Pulmonary artery endothelial cell (primary cell): Measurements from ENCODE around the gene NPPC. TPM values are rescaled to one million over a fixed set of nuclear protein-coding genes. Genes with fewer than 3 reads are reported as not detected.

Experiments used
- DNase-seq: peaks from one replicate; pipeline ENCODE4 v3.0.0-alpha.2; 2011; ENCODE audit warnings: low read depth, low spot score
- total RNA-seq: library from RNA; depleted of rRNA; stranded (reverse); fragments of >200 nt; gene quantifications from 2 replicates; pipeline ENCODE4 v1.2.3, GENCODE V29; 2014

Gene NPPC
- total RNA-seq, 1 donor from 2014 or later, result not detected

DNA sequence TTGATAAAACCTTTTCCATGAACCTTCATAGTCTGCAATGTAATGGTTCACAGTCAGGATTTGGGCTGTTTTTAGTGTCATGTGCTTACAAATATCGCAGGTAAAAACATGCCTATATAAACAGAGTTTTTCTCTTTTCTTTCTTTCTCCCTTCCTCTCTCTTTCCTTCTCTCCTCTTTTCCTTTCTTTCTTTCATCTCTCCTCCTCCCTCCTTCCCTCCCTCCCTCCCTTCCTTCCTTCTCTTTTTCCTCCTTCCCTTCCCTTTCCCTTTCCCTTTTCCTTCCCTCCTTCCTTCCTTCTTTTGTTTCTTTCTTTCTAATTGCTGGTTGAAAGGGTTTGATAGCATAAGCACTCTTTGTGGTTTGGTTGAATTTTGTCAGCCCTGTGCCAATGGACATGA, 9.6 kb upstream of the NPPC start:
- DNase-seq, result no peak

DNA sequence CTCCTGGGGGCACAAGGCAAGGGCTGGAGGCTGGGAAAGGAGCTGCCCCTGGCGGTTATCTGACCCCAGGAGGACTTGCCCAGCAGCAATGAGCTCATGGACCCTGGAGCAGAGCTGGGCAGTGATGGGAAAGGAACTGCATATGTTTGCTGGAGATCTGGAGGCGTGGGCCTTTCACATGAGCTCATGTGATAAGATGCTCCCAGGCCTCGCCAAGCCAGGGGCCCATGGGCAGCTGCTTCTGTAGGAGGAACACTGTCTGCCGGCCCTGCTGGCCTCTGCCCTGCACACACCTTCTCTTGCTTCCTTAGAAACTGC, 9.0 kb upstream of the NPPC start:
- DNase-seq, result no peak

GRCh38 chr2:231934441-231935206, 8.4 kb upstream of the NPPC start:
- no peak for DNase-seq

DNA sequence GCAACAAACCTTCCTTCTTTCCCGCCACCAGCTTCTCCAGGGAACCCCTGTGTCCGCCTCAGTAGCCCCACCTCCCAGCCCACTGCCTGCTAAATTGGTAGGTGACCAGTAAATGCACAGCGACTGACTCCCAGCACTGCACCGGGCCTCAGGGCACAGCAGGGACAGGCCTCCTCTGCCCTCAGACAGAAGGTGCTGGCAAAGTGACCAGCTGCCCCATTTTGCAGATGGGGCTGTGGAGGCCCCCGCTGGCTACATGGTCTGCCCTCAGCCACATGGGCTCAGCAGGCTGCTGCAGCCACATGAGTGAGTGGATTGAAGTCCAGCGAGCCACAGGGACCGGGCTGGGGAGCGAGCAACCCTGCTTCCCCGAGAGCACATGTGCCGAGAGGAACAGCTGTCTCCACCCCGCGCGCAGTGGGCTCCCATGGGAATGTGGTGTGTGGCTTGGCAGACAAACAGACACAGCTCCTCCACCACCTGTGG, 7.8 kb upstream of the NPPC start:
- DNase-seq, result no peak

GRCh38 chr2:231932985-231933915, 7.1 kb upstream of the NPPC start:
- no peak for DNase-seq

DNA sequence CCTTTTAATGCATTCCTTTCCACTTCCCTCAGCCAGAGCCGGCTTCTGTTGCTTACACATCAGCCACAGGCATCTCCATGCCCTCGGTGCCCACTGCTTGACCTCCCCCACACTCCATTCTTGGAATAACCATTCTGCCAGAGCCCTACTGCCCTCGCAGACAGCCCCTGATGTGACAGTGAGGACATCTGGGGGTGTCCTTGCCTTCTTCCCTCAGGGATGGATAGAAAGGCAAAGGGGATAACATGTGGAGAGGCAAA, 6.4 kb upstream of the NPPC start:
- no peak for DNase-seq

- DNase-seq, result no peak
Measured at GRCh38 chr2:231931481-231931915, 5.3 kb upstream of the NPPC start.

DNA sequence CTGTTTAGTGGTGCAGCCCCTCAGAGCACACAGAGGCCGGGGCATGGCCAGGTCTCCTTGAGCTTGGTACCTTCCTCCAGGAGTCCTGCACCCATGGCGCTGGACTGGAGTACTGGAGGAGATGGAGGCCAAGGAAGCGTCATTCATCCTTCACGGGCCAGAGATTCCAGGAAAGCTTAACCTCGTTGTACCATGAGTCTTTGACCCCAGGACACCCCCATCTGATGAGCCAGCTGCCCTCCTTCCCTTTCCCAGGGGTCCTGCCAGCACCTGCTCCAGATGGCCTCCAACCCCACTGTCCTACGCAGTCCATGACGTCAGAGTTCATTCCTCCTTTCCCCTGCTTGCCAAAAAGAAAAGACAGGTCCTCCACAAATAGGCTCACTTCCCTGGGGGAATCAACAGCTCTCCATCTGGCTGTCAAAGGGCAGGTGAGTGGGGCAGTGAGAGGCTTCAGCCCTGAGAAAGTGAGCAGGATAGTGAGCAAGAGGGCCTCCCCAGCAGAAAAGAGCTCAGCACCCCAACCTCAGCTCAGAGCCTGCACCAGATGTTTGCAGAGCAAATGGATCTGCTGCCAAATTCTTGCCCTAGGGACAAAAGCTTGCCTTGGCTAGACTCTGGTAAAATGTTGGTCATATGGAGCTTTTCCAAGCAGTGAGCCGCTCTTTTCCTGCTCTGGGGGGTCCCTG, 4.5 kb upstream of the NPPC start:
- DNase-seq, result no peak

- DNase-seq, result no peak
Measured at GRCh38 chr2:231929961-231930592, 3.9 kb upstream of the NPPC start.

GRCh38 chr2:231928901-231929725, 2.9 kb upstream of the NPPC start:
- no peak for DNase-seq

- no peak for DNase-seq
Measured at GRCh38 chr2:231928481-231928880, 2.3 kb upstream of the NPPC start.

GRCh38 chr2:231927566-231927890, 1.3 kb upstream of the NPPC start:
- no peak for DNase-seq

DNA sequence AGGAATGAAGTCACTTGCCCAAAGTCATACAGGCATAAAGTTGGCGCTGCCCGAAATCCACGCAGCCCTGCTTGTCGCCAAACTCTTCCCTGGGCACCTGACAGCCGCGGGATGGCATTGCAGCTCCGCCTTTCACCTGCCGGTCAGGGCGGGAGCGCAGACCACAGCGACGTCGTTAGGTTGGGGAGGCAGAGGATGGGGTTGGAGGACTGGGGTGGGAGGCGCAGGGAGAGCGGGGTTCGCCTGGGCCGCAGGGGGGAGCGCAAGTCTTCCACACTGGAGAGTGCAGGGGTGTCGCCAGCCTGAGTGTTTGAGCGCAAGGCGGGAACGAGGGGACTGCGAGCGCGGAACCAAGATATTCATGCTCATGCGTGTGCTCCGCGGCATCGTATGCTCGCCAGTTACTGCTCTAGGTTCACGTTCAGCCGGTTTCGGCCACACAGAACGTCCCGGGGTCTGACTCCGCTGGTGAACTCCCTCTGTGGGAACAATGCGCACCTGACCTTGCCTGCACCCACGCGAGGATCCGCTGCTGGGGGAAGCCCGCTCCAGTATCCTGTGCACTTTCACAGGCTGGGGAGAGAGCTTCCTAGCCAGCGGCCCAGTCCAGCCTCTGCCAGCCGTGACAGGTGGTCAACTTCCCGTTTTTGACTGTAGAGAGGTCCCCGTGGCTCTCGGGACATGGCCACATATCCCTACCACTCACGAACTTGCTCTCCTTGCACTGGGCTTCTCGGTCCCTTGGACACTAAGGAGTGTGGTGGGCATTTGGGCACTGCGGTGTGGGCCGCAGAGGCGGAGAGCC, 767 bp upstream of the NPPC start:
- DNase-seq, result no peak

DNA sequence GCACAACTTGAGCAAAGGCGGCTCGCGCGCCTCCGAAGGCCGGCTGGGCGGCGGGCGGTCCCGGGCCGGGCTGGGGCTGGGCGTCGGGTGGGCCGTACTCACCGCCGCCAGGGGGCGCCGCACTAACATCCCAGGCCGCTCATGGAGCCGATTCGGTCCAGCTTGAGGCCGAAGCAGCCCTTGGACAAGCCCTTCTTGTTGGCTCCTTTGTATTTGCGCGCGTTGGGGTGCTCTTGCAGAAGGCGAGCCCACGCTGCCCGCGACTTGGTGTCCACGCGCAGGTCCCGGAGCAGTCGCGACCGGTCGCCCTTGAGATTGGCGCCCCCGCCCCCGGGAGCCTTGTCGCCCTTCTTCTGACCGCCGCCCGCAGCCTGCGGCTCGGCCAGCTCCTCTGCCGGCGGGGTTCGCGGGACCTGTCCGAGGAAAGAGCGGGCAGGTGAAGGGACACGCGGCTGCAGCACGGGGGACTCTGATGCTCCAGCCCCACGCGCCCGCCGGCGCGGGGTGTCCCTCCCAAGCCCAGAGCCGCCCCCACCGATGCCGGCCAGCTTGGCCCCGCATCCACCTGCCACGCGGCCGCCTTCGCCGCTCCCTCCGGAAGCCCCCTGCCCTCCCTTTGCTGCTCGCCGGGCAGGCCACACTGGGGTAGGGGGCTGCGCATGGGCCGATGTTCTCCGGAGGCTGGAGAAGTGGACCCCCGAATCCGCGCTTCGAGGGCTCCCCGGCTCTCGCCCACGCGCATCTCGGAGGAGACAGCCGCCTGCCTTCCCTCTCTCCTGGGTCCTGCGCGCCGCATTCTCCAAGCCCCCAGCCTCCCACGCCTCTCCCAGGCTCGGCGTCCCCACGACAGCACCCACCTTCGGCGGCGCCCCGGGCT, 655 bp downstream of the NPPC start:
- DNase-seq, result peak; percentile 58

- DNase-seq, result no peak
Measured at GRCh38 chr2:231924889-231925275, 1.3 kb downstream of the NPPC start.

DNA sequence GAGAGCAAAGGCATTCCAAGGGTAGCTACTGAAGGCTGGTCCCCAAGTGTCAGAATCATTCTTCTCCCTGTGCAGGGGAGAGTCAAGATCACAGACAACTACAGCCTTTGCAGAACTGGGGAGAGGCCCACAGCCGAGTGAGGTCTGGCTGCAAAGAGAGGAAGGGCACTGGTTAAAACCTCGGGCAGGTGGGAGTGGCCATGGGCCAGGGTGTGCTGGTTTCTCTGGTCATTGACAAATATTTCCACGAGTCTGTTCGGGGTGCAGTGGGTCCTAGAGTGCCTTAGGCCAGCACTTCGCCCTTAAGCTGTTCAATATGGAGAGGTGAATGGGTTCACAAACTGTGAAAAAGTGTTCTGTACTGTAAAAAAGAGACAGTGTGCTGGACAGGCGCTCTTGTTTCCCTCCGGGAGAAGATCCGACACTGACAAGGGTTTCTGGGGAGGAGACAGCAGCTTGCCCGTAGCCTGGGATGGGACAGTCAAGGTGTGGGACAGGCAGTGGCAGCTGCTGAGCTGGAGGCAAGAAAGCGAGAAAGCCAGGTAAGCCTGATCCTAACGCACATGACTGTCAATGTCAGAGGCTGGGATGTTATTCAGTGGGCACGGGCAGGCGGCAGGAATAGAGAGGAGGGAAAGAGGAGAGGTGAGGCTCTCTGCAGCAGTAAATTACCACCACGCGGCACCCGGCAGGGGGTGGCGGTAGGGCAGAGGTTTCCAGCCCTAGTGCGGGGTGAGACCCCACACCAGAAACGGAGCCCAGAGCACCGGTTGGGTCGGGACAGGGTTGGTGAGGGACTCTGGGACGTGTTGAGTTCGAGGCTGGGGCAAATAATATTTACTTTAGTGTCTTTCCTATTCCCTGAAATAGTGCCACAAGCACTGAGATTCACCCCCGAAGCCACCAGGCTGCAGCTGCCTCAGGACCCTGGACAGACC, 2.0 kb downstream of the NPPC start:
- no peak for DNase-seq

- no peak for DNase-seq
Measured at GRCh38 chr2:231923010-231923344, 3.2 kb downstream of the NPPC start.

DNA sequence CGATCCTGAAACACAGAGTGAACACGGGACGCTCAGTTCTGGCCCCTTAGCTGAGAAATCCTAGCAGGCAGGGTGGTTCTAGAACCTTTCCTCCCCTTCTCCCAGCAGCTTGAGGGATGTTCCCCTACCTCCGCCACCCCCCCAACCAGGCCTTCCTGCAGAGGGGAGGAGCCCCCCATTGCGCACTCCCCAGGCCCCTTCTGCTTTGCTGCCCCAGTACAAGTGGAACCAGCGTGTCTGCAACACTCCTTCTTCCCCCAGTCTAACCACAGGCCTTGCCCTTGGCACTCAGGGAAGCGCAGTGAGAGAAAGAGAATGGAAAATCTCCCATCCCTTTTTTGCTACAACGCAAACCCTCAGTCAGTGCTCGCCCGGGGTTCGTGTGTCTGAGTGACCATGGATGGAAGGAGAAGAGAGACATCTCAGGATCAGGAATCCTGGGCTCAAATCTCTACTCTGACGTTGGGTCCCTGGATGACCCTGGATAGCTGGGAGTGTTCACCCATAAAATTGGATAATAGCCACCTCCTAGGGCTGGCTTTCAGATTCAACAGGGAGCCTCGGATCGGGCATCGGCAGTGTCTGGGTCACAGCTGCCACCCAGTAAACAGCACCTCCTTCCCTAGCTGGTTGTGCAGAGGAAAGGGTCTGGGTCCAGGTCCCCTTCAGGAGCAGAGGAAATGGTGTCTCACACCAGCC, 3.7 kb downstream of the NPPC start:
- no peak for DNase-seq
